DND-41 (cell line): ENCODE results near the gene SPCS2.

Experiments
- EZH2 ChIP-seq: IDR thresholded peaks from 3 replicates; pipeline ENCODE4 v1.6.1; 2012; ENCODE audit warnings: borderline replicate concordance, low read depth, mild to moderate bottlenecking, moderate library complexity, low read length, inconsistent platforms; ENCODE audit not compliant: severe bottlenecking
- TF ChIP-seq, protein P1 (sequence below): IDR thresholded peaks from 2 replicates; pipeline ENCODE4 v1.5.1; 2012; ENCODE audit warnings: borderline replicate concordance, low read length, moderate library complexity, mild to moderate bottlenecking; ENCODE audit not compliant: poor library complexity, severe bottlenecking; ENCODE audit errors: extremely low read depth

DNA sequence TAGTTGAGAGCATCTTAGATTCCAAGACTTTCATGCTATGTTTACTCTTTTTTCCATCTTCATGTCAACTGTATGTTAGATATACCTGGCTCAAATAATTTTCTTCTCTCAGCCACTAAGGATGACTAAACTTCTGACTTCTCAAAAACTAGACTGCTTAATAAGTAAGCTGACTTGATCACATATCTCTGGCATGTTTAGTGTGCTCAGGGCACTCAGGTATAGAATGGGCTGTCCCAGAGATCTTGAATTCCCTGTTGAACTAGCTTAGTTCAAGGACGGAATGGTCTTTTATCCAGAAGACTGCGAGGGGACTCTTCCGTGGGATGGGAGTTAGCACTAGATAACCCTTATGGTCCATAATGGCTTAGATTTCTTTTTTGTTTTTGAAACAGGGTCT lies 52.6 kb downstream of the SPCS2 start:
- no peak for TF ChIP-seq EZH2
- TF ChIP-seq, protein P1, sequence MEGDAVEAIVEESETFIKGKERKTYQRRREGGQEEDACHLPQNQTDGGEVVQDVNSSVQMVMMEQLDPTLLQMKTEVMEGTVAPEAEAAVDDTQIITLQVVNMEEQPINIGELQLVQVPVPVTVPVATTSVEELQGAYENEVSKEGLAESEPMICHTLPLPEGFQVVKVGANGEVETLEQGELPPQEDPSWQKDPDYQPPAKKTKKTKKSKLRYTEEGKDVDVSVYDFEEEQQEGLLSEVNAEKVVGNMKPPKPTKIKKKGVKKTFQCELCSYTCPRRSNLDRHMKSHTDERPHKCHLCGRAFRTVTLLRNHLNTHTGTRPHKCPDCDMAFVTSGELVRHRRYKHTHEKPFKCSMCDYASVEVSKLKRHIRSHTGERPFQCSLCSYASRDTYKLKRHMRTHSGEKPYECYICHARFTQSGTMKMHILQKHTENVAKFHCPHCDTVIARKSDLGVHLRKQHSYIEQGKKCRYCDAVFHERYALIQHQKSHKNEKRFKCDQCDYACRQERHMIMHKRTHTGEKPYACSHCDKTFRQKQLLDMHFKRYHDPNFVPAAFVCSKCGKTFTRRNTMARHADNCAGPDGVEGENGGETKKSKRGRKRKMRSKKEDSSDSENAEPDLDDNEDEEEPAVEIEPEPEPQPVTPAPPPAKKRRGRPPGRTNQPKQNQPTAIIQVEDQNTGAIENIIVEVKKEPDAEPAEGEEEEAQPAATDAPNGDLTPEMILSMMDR: no peak
